ENCODE data around the gene RNF19B. TPM values are rescaled to one million over a fixed set of nuclear protein-coding genes. Genes with fewer than 3 reads are reported as not detected.

The RNF19B gene
- total RNA-seq, 4 donors from 2014 or later: 13.7 to 21.7 (median 17.4) TPM

DNA sequence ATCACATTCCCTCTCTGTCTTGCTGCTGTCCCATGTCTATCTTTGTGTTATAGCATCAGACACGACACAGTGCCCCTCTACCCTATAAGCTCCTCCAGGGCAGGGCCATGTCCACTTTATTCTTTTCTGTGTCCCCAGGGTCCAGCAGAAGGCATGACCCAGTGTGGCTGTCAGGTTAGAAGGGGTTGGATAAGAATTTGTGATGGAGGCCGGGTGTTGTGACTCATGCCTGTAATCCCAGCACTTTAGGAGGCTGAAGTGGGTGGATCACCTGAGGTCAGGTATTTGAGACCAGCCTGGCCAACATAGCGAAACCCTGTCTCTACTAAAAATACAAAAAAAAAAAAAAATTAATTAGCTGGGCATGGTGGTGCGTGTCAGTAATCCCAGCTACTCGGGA is 26.3 kb upstream of the RNF19B start:
- TF ChIP-seq, protein P1, sequence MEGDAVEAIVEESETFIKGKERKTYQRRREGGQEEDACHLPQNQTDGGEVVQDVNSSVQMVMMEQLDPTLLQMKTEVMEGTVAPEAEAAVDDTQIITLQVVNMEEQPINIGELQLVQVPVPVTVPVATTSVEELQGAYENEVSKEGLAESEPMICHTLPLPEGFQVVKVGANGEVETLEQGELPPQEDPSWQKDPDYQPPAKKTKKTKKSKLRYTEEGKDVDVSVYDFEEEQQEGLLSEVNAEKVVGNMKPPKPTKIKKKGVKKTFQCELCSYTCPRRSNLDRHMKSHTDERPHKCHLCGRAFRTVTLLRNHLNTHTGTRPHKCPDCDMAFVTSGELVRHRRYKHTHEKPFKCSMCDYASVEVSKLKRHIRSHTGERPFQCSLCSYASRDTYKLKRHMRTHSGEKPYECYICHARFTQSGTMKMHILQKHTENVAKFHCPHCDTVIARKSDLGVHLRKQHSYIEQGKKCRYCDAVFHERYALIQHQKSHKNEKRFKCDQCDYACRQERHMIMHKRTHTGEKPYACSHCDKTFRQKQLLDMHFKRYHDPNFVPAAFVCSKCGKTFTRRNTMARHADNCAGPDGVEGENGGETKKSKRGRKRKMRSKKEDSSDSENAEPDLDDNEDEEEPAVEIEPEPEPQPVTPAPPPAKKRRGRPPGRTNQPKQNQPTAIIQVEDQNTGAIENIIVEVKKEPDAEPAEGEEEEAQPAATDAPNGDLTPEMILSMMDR (IDR thresholded peaks at IDR 0.05; ENCODE audit: low read depth): no peak

DNA sequence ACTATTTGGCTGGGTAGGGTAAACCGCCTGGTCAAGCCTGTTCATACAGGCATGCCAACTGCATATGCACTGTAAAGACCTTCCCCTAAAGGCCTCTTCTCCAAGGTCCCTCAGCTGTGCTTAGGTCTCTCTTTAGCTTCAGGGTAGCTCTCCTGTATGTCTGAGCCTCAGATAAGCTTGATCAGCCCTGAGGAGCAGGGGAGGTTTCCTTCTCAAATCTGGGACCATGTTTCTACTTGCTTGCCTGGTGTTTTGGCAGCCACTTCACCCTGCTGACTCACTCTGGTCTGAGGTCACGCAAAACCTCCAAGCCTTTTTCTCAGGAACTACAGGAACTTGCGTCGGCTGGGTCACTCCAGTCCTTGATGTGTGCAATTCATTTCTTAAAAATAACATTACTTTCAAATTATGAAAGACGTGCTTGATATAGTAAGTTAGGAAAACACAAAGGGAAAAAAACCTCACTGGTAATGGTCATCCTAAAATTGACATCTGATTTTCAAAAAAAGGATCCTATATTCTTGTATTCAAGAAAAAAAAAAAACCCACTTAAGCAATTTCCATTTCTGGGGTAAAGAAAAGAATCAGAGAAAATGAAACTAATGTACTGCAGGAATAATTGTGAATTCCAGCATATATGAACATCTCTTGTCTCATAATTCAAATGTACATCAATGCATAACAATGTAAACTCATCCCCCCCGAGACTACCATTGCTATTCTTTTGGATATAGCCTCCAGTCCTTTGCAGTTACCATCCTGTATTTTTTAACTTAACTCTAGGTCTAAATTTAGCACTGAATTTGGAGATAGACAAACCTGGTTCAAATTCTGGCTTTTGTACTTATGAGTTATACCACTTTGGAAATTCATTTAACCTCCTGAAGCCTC is 24.8 kb upstream of the RNF19B start:
- TF ChIP-seq, protein P1 (IDR thresholded peaks at IDR 0.05; ENCODE audit: low read depth): no peak

DNA sequence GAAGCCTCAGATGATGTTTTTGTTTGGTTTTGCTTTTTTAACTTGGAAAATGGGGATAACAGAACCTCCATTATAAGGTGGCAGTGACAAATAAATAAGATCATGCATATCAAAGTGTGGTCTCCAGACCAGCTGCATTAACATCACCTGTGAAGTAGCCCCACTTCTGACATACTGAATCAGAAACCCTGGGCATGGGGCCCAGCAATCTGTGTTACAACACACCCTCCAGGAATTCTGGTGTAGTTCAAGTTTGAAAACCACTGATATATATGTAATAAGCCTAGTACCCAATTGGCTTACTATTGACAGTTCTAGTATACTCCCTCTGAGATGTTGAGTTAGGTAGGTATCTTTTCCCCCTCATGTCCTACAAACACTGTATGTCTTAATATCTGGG is 24.1 kb upstream of the RNF19B start:
- TF ChIP-seq, protein P1 (IDR thresholded peaks at IDR 0.05; ENCODE audit: low read depth): no peak

DNA sequence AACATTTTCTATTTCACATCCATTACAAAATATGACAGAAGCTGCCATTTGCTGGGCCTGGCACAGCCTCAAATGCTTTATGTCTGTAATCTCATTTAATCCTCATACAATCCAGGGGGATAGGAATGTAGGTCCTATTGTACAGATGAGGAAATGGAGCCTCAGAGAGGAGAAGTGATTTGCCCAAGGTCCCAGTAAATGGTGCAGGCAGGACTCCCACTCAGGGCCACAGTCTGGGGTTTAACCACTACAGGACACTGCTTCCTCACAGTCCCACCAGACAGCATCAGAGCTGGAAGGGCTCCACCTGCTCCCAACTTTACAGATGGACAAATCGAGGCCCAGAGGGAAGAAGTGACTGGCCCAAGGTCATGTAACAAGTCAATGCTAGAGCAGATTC is 20.6 kb upstream of the RNF19B start:
- TF ChIP-seq, protein P1 (IDR thresholded peaks at IDR 0.05; ENCODE audit: low read depth): no peak

DNA sequence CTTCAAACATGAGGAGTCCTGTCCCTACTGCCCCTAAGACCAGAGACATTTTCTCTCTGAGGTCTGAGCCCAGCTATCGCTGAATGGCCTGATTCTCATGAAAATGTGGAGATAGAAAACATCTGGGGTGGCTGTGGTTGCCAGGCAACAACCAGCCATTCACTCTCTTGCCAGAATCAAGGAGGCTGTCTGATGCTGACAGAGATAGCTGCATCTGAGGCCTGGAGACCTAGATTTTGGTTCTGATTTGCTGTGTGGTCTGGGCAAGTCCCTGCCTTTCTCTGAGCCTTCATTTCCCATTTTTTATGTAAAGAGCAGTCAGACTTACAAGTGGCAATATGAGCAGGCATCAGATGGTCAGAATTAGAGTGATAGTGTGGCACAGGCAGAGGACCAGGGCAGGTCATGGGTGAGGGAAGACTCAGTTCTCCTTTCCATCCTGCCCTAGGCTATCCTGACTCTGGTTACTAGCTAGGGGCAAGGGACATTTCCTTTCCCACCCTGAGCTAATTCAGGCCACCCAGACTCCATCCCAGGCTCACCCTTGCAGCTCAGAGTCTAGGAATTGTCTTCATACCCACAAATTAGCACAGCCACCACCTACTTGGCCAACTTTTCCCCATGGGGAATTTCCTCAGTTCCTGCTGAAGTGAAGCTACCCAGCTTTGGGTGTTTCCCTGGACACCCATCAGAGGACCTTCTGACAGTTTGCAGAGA is 20.0 kb upstream of the RNF19B start:
- TF ChIP-seq, protein P1 (IDR thresholded peaks at IDR 0.05; ENCODE audit: low read depth): no peak

DNA sequence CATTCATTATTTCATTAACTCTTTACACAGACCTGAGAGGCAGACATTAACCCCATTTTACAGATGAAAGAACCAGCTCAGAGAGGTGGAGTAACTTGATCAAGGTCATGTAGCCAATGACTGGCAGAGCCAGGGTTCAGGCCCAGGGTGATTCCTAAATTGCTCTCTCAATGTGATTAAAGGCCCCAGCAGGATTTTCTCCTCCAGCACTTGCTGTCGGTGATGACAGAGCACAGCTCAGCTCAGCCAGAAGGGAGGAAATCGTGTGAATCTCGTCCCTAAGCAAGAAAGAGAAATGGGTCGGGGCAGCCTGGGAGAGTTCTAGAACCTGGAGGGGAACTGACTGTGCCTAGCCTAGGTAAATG is 19.5 kb upstream of the RNF19B start:
- TF ChIP-seq, protein P1 (IDR thresholded peaks at IDR 0.05; ENCODE audit: low read depth): no peak

DNA sequence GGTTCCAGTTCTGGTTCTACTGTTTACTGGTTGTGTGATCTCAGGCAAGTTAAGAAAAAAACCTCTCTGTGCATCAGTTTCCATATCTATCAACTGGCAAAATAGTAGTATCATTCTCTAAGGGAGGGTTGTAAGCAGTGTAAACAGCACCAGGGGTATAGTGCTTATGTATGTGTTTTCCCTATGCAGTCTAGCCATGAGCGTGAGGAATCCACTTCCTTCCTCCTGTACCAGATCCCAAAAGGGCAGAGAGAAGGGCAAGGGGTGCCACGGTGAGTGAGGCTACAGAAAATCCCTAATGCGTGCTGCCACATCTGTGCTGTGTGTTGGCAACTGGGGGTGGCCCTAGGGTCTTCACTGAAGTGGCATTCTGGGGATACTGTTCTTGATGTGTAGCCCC is 18.4 kb upstream of the RNF19B start:
- TF ChIP-seq, protein P1 (IDR thresholded peaks at IDR 0.05; ENCODE audit: low read depth): no peak
